ENCODE measurements around the gene ABCB10.
"Not testable (repeated sequence)": the region's sequence is repeated elsewhere in the genome, so short reads cannot be mapped to it uniquely, and the experiment has no call there.

ABCB10 gene

DNA sequence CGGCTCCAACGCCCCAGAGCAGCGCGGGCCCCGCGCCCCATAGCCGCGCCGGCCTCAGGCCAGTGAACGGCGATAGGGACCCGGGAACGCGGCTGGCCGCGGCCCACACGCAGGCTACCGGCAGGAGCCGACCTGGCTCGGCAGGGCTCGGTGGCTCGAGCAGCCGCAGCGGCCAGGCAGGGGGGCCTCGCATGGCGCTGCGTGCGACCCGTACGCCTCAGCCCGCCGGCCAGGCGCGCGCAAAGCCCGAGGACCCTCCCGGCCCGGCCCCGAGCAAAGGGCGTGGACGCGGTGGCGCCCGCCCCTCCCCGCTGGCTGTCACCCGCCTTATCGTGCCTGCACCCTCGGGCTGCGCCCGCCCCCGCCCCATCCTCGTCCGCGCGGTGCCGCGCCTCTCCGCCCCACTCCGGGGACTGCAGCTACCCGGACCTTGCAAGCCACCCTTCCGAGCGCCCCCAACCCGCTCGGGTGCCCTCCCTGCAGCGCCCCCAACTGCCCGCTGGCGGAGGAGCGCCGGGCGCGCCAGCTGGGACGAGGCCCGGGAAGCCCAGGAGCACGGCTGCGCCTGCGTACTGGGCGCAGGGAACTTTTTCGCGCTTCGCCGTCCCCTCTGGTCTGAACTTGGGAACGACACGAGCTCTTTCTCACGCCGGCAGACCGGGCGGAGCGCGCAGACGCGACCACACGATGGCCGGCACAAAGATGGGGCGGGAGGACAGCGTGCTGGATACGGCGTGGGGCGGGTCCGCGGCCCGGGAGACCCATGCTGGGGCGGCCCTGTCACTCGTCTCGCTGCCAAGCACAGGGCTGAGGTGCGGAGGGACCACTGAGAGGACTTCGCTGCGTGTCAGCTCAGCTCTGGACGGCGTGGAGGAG, at the start of gene ABCB10:
TSS of gene ABCB10 (minus strand) at position 248 of the 876 bp plus-strand sequence. CDS start at position 193, 55 bp downstream.
- peak; percentile 60 to 65 for DNase-seq (ENCODE audit: extremely low read depth in 1 of 2, low read depth in 1 of 2)

GRCh38 chr1:229607370-229607769, 48.9 kb upstream of the ABCB10 start:
- DNase-seq (ENCODE audit: extremely low read depth in 1 of 2, low read depth in 1 of 2), result no peak

GRCh38 chr1:229603371-229604005, 45.0 kb upstream of the ABCB10 start:
- no peak for DNase-seq (ENCODE audit: extremely low read depth in 1 of 2, low read depth in 1 of 2)

- DNase-seq (ENCODE audit: extremely low read depth in 1 of 2, low read depth in 1 of 2), result no peak
These were observed 41.7 kb upstream of the ABCB10 start for GRCh38 chr1:229600229-229600628.

GRCh38 chr1:229599218-229599954, 40.9 kb upstream of the ABCB10 start:
- no peak for DNase-seq (ENCODE audit: extremely low read depth in 1 of 2, low read depth in 1 of 2)

DNA sequence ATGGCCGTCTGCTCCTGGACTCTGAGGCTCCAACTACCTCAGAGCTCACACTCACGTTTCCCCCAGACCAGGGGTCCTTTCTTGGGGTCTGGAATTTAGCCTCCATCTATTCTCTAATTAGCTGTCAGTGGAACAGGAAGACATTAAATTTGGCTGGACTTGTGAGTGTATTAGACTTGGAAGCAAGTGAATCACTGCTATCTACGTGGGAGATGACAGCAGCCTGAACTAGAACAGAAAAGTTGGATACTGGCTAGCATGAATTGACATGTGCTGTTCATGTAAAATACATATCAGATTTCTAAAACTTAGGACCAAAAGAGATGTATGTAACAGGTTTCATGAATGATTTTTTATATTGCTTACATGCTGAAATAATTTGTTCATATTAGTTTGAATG, 39.4 kb upstream of the ABCB10 start:
- DNase-seq (ENCODE audit: extremely low read depth in 1 of 2, low read depth in 1 of 2), result no peak

DNA sequence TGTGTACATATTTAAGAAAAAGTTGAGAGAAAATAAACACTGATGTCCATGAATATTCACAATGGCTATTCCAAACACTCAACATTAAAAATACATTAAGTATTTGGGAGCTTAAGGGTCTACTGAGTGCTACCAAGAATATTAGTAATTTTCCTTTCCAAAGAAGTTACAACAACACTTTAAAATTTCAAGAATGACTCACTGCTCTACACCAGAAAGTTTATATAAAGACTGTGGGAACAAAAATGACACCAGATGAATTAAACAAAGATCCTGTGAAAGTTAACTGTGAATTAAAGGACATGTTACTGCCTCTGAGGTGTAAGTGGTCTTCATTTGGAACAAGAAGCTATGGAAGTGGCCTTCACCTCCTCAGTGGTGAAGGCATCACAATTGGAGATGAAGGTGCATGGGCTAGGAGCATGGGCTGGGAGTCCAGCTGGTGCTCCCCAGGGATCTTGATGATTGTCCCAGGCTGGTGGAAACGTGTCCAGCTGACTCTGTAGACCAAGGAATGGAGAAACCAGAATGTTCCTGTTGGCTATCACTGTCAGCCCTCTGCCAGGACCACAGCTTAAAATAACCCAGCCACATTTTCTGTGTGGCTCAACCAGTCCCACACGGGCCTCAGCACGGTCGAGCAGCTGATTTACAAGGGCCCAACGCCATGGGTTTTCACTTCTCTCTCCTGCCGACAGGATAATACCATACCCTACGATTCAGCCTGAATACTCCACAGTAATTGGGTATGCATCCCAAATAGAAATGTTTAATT, 38.6 kb upstream of the ABCB10 start:
- no peak for DNase-seq (ENCODE audit: extremely low read depth in 1 of 2, low read depth in 1 of 2)

GRCh38 chr1:229595876-229596275, 37.4 kb upstream of the ABCB10 start:
- not testable (repeated sequence) for DNase-seq (ENCODE audit: extremely low read depth in 1 of 2, low read depth in 1 of 2)

- DNase-seq (ENCODE audit: extremely low read depth in 1 of 2, low read depth in 1 of 2), result no peak
These were observed 35.9 kb upstream of the ABCB10 start for GRCh38 chr1:229594227-229595008.

DNA sequence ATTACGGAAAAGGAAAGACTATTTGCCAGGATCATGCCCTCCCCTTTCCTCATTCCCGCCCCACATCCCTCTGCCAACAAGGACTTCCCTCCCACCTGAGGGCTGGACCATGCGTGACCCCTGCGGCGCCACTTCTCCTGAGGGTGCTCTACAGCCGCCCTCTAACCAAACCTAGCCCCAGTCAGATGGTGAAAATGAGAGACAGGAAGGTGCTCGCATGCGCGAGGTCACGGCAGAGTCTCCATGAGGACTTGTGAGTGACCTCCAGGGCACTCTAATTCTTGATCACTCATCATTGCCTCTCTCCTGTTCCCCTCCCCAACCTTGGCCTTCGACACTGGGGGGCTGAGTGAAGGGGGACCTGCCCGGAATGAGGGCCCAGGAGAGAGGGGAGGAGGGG, 35.3 kb upstream of the ABCB10 start:
- no peak for DNase-seq (ENCODE audit: extremely low read depth in 1 of 2, low read depth in 1 of 2)

GRCh38 chr1:229590119-229590518, 31.6 kb upstream of the ABCB10 start:
- no peak for DNase-seq (ENCODE audit: extremely low read depth in 1 of 2, low read depth in 1 of 2)

GRCh38 chr1:229585338-229585737, 26.8 kb upstream of the ABCB10 start:
- no peak for DNase-seq (ENCODE audit: extremely low read depth in 1 of 2, low read depth in 1 of 2)

- no peak for DNase-seq (ENCODE audit: extremely low read depth in 1 of 2, low read depth in 1 of 2)
These were observed 24.2 kb upstream of the ABCB10 start for GRCh38 chr1:229582715-229583114.

- DNase-seq (ENCODE audit: extremely low read depth in 1 of 2, low read depth in 1 of 2), result no peak
These were observed 23.6 kb upstream of the ABCB10 start for GRCh38 chr1:229582011-229582694.

DNA sequence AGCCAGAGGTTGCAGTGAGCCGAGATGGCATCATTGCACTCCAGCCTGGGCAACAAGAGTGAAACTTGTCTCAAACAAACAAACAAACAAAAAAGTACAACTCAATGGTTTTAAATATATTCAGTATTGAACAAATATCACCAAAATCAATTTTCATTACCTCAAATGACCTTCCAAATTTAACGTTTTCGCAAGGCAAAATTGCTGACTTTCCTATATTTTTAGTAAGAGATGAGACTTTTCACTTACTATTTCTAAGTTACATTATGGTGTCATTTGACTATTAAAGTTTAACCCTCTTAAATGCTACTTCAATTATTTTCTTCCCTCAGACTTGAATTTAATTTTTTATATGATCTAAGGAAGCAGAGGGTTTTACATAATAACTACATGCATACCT, 23.0 kb upstream of the ABCB10 start:
- DNase-seq (ENCODE audit: extremely low read depth in 1 of 2, low read depth in 1 of 2), result no peak

GRCh38 chr1:229579059-229579673, 20.7 kb upstream of the ABCB10 start:
- DNase-seq (ENCODE audit: extremely low read depth in 1 of 2, low read depth in 1 of 2), result no peak

DNA sequence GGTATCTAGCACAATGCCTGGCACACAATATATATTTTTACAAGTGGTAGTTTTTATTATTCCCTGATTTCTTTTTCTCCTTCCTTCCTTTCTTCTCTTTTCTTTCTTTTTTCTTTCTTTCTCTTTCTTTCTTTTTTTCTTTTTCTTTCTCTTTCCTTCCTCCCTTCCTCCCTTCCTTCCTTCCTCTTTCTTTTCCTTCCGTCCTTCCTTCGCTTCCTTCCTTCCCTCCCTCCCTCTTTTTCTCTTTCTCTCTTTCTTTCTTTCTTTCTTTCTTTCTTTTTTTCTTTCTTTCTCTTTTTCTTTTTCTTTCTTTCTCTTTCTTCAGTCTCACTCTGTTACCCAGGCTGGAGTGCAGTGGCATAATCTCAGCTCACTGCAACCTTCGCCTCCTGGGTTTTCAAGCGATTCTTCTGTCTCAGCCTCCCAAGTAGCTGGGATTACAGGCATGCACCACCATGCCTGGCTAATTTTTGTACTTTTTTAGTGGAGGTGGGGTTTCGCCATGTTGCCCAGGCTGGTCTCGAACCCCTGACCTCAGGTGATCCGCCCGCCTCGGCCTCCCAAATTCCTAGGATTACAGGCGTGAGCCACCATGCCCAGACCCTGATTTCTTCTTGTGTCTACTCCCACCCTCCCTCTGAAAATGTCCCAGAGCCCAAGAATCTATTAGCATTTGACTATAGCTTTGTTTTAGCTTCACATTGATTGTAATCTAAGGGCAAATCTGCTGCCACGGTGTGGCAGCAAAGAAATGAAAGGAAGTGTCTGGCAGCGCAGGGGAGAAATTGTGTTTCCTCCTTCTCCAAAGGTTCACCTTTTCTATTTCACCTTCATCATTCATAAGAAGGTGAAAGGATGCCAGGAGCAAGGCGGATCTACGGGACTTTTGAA, 19.9 kb upstream of the ABCB10 start:
- DNase-seq (ENCODE audit: extremely low read depth in 1 of 2, low read depth in 1 of 2), result no peak
